GM12891 (cell line): ENCODE measurements around the gene IZUMO1.

Experiments used
- POLR2A ChIP-seq: IDR thresholded peaks from 2 replicates; pipeline ENCODE4 v1.6.1; 2011; ENCODE audit warnings: low read depth, low read length, control low read depth
- POLR2AphosphoS5 ChIP-seq: IDR thresholded peaks from 2 replicates; pipeline ENCODE4 v1.6.1; 2011; ENCODE audit warnings: low read depth, low read length, control low read depth
- SPI1 ChIP-seq: IDR thresholded peaks from 2 replicates; pipeline ENCODE4 v1.6.1; 2011; ENCODE audit warnings: low read depth, low read length, control low read depth
- TAF1 ChIP-seq: IDR thresholded peaks from 2 replicates; pipeline ENCODE4 v1.6.1; 2011; ENCODE audit warnings: low read depth, low read length, control low read depth

DNA sequence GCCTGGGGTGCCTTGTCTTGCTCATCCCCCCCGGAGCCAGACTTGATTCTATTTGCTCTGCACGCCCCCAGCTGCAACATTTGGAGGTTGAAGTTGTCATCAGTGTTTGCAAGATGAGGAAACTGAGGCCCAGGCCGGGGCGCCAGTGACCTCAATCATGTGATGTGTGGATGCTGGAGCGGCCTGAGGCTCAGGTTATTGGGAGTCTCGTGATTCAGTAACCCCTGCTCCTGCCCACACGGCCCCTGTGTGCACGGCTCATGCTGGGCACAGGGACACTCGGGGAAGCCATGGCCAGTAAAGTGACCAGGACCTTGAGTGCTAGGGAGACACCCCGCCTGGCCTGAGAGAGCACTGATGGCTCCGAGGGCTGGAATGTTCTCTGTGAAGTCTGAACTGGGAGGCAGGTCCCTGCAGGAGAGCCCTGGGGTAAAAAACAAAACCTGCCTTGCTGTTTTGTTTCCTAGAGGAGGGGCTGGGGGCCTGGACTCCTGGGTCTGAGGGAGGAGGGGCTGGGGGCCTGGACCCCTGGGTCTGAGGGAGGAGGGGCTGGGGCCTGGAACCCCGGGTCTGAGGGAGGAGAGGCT is 10.5 kb upstream of the IZUMO1 start:
- no peak for TF ChIP-seq POLR2A
- no peak for TF ChIP-seq POLR2AphosphoS5
- no peak for TF ChIP-seq SPI1
- TF ChIP-seq TAF1 = no peak
